IPS-NIHi11 (cell line): Measurements from ENCODE around the gene PNPLA8.
"Not testable (repeated sequence)": the region's sequence is repeated elsewhere in the genome, so short reads cannot be mapped to it uniquely, and the experiment has no call there.

Source experiments
- DNase-seq: peaks from one replicate; pipeline ENCODE4 v3.0.0; 2012; ENCODE audit warnings: mixed read lengths, low spot score

The PNPLA8 gene

DNA sequence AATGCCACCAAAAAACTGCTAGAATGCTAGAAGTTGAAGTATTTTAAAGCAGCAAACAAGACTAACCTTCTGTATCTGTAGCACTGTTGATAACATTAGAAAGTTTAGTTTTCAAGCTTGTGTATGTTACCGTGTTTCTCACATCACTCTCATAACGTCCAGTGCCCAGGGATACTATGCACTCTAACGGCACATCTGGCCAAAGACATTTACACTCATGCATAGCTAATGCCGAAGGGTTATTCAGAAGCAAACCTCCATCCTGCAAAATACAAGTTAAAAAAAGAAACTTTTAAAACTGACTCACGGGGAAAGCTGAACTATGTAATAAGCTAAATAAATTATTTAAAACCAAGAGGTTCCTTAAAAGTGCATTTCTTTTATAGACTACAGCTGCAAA lies 46.8 kb downstream of the PNPLA8 start:
- no peak for DNase-seq

- DNase-seq, result no peak
These were observed 57.7 kb downstream of the PNPLA8 start for GRCh38 chr7:108468246-108468645.

DNA sequence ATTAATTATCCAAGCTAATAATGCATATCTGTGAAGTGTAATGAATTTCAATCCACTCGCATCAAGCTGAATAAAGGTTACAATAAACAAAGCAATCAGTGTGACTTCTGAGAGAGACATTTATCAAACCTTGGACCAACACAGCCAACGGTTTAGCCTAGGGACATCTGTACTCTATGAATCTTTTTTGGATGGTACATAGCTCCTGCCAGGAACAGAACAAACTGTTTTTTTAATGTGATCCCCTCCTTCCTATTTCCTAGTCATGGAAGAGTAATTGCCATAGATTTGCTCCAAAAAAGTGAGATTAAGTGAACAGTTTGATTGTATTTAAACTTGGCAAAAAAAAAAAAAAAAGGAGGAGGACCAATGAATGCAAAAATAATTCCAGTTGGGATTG lies 58.5 kb downstream of the PNPLA8 start:
- DNase-seq, result no peak

GRCh38 chr7:108466322-108466721 lies 59.6 kb downstream of the PNPLA8 start:
- not testable (repeated sequence) for DNase-seq

DNA sequence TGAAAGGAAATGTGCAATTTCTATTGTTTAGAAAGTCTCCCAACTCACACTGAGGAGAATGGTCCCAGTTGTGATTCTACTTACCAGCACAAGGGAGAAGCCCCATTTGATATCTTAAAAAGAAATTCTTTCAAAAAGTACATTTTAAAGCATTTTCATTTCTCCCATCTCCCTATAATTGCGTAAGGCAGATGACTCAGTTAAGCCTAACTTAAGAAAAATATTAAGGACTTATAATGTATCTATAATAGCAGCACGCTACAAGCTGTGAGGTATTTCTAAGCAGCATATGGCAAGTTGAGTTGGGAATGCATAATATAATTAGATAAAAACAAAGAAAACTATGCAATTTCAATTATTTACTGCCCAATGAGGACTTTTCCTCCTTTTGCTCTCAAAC lies 61.2 kb downstream of the PNPLA8 start:
- DNase-seq, result no peak

DNA sequence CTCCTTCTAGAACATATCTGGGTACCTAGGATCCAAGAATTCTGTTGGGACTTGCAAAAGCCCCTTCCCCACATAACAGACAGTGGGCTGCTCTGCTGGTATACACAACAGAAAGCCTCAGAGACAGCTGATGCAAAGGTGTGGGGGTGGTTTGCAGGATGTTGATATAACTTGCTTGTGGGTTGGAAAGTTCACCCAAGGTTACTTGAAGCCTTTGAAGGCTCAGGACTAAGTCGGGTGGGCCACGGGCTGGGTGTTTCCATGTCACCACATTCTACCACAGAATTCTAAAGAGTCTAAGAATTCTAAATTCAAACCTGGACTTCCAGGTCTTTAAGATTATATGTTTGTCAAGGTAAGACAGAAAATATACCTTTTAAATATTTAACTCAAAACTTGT lies 62.3 kb downstream of the PNPLA8 start:
- no peak for DNase-seq

DNA sequence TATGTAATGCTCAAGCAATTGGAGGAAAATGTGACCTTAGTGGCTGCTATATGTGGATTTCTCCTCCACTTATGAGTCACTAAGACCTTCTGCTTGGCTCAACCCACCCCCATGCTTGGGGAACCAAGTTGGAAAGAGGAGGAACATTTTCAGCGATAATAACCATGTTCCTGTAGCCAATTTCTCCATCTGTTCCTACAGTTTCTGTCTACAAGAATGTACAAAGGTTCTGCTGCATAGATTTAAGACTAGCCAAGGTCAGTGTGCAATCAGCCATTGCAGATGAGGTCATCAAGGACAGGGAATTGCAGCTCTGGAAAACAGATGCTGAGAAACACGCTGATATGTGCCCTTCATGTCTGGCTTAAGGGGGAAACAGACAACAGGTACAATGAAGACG lies 64.1 kb downstream of the PNPLA8 start:
- no peak for DNase-seq

DNA sequence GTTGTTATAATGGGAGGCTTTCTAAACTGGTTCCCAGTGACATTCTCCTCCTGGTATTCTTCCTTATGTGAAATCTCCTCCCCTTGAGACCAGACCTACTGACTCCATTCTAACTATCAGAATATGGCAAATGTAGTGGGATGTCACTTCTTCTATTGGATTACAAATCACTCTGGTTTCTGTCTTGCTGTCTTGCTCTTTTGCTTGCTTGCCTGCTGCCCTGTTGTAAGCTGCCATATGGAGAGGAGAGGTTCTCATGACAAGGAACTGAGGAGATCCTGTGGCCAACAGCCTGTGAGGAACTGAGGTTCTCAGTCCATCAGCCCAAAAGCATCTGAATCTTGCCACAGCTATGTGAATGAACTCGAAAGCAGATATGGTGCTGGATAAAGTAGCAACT lies 65.0 kb downstream of the PNPLA8 start:
- DNase-seq, result no peak

- DNase-seq, result peak; percentile 46
These were observed 65.9 kb downstream of the PNPLA8 start for GRCh38 chr7:108459922-108460551.

DNA sequence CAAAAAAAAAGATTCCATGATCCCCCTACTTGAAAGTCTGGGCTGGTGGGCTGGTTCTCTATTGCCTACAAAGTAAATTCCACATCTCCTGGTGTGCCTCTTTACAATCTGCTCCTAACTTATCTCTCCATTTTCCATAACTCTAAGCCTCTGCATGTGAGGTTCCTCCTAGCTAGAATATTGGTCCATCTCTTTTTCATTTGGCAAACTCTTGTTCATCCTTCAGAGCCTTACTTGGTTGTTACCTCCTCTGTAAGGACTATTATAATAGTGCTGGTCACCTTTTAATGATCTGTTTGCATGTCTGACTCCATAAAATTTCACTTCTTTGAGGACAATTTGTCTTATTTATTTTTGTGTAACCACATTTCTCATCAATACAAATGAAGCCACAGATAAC lies 68.1 kb downstream of the PNPLA8 start:
- no peak for DNase-seq

DNA sequence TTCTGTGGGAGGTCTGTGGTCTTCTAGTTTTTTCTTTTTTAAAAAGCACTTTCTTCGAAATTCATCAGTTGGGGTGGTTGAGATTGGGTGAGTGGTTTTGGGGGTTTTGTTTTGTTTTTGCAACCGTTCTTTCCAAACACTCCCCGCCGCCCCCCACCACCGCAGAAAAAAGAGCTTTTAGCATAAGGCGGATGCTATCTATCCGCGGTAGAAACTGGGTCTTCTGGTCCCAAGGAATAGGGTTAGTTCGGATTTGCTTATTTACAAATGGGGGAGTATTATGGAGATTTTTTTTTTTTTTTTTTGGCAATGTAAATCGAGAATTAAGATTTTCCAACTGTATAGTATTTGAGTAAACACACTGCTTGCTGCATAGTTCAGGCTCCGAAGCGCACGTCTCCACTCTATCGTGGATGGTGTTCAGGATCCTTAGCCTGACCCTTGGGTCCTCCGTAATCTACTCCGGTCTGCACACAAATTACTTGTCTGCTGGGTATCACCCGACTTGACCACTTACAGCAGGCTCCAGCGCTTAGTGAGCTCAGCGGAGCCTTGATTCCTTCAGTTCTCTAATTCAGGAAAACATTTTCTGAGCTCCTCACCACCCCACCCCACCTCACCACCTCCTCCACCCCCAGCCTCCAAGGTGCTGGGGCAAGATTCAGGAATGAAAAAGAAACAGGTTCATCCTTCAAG lies 68.9 kb downstream of the PNPLA8 start:
- DNase-seq, result no peak

DNA sequence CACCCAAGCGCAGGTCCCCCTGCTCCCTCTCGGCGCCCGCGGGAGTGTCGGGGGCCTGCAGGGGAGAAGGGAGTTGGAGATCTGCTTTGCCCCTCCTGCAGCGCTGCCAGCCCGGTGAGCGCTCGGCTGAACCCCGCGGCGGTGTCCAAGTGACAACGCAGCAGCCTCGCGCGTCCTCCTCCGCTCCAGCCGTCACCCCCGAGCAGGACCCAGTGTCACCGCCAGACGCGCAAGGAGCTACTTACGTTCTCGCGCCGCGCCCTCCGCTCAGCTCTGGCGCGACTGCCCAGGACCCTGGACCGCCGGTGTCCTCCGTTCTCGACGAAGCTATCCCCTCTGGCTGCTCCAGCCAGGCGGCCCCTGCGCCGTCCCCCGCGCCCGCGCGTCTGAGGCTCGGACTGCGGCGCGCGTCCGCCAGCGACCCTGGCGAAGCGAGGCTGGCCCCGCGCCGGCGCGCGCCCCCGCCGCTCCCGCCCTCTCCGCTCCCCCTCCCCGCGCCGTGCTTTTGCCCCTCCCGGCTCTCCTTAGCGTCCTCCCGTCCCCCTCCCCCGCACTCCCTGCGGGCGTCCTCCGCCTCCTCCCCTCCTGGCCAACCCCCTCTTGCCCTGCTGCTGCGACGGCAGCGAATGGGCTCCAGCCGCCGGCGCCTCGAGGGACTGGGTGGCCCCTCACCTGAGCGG lies 69.8 kb downstream of the PNPLA8 start, which contains the start of gene NRCAM:
TSS of gene NRCAM (minus strand) at position 439 of the 680 bp plus-strand sequence. CDS start 216,372 bp downstream, outside the sequence.
- DNase-seq, result peak; percentile 96

- peak; percentile 21 for DNase-seq
These were observed 70.4 kb downstream of the PNPLA8 start for GRCh38 chr7:108455551-108455997.

- peak; percentile 54 for DNase-seq
These were observed 71.0 kb downstream of the PNPLA8 start for GRCh38 chr7:108454674-108455550.

DNA sequence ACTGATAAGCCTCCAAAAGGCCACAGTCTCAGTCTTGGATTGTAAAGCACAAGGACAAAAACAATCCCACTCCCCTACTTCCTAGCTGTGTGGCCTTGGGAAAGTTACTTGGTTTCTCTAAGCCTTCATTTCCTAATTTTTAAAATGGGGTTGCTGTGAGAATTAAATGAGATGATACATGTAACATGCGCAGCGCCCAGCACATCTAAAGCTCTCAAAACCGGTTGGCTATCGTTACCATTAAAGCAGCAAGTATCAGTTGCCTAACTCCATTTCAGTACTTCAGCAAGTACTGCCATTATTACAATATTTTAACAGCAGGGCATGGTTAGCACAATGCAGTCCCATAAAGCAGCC lies 71.6 kb downstream of the PNPLA8 start:
- DNase-seq, result no peak

DNA sequence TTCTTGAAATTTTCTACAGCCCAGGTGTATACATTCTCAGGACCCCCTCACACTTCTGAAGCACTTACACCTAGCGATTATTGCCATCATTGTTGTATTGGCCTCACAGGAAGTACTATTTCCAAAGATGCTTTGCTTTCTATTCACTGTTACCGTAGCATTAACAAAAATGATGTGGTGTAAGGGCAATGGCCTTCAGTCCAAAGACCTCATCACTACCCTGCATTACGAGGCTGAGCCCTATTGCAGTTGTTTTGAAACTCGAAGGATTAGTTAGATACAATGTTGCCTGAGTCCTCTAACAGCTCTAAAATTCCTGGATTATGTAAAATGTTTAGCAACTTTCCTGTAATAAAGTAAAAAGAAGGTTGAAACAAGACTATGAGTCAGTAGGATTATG lies 72.6 kb downstream of the PNPLA8 start:
- DNase-seq, result no peak

- peak; percentile 43 for DNase-seq
These were observed 73.2 kb downstream of the PNPLA8 start for GRCh38 chr7:108452707-108453106.

DNA sequence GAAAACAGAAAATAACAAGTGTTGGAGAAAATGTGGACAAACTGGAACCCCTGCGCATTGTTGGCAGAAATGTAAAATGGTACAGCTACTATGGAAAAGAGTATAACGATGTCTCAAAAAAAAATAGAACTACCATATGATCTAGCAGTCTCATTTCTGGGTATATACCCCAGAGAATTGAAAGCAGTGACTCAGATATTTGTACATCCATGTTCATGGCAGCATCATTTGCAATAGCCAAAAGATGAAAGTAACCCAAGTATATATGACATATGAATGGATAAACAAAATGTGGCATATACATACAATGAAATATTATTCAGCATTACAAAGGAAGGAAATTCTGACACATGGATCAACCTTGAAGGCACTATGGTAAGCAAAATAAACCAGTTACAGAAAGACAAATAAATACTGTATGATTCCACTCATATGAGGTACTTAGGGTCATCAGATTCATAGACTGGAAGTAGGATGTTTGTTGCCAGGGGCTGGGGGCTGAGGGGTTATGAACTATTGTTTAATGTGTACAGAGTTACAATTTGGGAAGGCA lies 74.6 kb downstream of the PNPLA8 start:
- DNase-seq, result no peak

- DNase-seq, result no peak
These were observed 75.8 kb downstream of the PNPLA8 start for GRCh38 chr7:108450160-108450559.

DNA sequence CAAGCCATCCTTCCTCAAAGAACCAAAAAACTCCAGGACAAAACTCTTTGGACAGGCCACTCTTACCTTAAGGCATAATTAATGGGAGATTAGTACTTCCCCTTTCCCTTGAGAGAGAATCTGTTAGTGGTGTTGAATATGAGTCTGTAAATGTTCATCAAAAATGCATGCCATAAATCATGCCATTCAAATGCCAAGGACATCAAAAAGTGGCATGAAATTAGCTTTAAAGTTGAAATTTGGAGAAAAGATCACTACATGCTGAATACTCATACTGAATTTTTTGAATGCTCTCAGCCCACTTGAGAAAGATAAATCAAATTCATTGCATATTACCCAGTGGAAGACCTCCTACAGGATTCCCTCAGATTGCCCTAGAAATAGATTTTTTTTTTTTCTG lies 76.4 kb downstream of the PNPLA8 start:
- DNase-seq, result no peak

GRCh38 chr7:108448584-108449505 lies 77.1 kb downstream of the PNPLA8 start:
- peak; percentile 45 for DNase-seq
